Endothelial cell of umbilical vein (primary cell): Measurements from ENCODE around the gene GATA3. TPM values are rescaled to one million over a fixed set of nuclear protein-coding genes. Genes with fewer than 3 reads are reported as not detected.

Source experiments
- BruUV-seq: library from RNA; stranded (reverse); fragments of 400-500 nt; replicated peaks from 2 replicates; lab custom pipeline; 2021; lab: Mats Ljungman, UMichigan
- CTCF ChIA-PET: fragments of 300-600, 350-600 bp; sonication (Branson Sonifier 250); formaldehyde crosslinking; loops from one replicate; lab custom pipeline; 2021; ENCODE audit warnings: antibody characterized with exemption, inconsistent platforms; lab: Charles Lee
- POLR2A ChIA-PET: fragments of 300-600, 350-600 bp; sonication (Branson Sonifier 250); formaldehyde crosslinking; loops from one replicate; lab custom pipeline; 2021; ENCODE audit warnings: antibody characterized with exemption, inconsistent platforms; lab: Charles Lee
- DNase-seq: peaks from one replicate; pipeline ENCODE4 v3.0.0-alpha.2; 2011; ENCODE audit warnings: low read depth, low spot score
- FAIRE-seq: peaks from 2 replicates; lab custom pipeline; 2011; peaks lifted over from hg19 to GRCh38; lab: Jason Lieb, UNC
- H2AFZ ChIP-seq: 2 replicates; pipeline ENCODE4 v1.6.0; 2012; ENCODE audit warnings: low read depth, low read length, control low read depth, inconsistent platforms
- H3K27ac ChIP-seq: 2 replicates; pipeline ENCODE4 v1.5.1; 2011; ENCODE audit warnings: low read depth, mild to moderate bottlenecking, control low read depth, low read length, moderate library complexity; ENCODE audit not compliant: insufficient read depth
- H3K27me3 ChIP-seq, 2 experiments: 2 replicates each; pipeline versions ENCODE4 v1.6.0 to v1.6.1; 2011; ENCODE audit warnings: low read length in 2 of 2, mixed read lengths in 1 of 2; ENCODE audit not compliant: control insufficient read depth in 2 of 2, insufficient read depth in 2 of 2
- H3K36me3 ChIP-seq, 2 experiments: 2 replicates in 1 of 2; 3 replicates in 1 of 2; pipeline ENCODE4 v1.5.1; 2011; ENCODE audit warnings: low read length in 2 of 2, mild to moderate bottlenecking in 1 of 2, moderate library complexity in 1 of 2; ENCODE audit not compliant: control insufficient read depth in 2 of 2, insufficient read depth in 2 of 2; ENCODE audit errors: extremely low read depth in 1 of 2
- H3K4me1 ChIP-seq: 3 replicates; pipeline ENCODE4 v1.5.1; 2011; ENCODE audit warnings: mild to moderate bottlenecking, low read length; ENCODE audit not compliant: control insufficient read depth, insufficient read depth; ENCODE audit errors: extremely low read depth
- H3K4me2 ChIP-seq: 2 replicates; pipeline ENCODE4 v1.6.1; 2011; ENCODE audit warnings: low read length, control low read depth, mixed read lengths; ENCODE audit not compliant: insufficient read depth
- H3K4me3 ChIP-seq, 3 experiments: fragments of 200-600 bp in 1 of 3; sonication (generic), shearing (Covaris generic) in 1 of 3; replicated peaks in 1 of 3; 2 replicates each; pipeline ENCODE4 v1.5.1; 2011 to 2016; ENCODE audit warnings: control low read depth in 3 of 3, low read length in 3 of 3, mild to moderate bottlenecking in 2 of 3, inconsistent platforms in 1 of 3, low read depth in 1 of 3, moderate library complexity in 1 of 3; ENCODE audit not compliant: insufficient read depth in 1 of 3
- H3K79me2 ChIP-seq: 2 replicates; pipeline ENCODE4 v1.6.0; 2012; ENCODE audit warnings: low read length, inconsistent platforms; ENCODE audit not compliant: control insufficient read depth, insufficient read depth
- H3K9ac ChIP-seq: replicated peaks from 2 replicates; pipeline ENCODE3; 2011; ENCODE audit warnings: low read length, control low read depth; ENCODE audit not compliant: insufficient read depth; ENCODE audit errors: extremely low read depth
- H3K9me1 ChIP-seq: replicated peaks from 3 replicates; pipeline ENCODE4 v1.6.0; 2011; ENCODE audit warnings: mild to moderate bottlenecking, low read length; ENCODE audit not compliant: control insufficient read depth, insufficient read depth; ENCODE audit errors: extremely low read depth
- H3K9me3 ChIP-seq: replicated peaks from 2 replicates; pipeline ENCODE4 v1.5.1; 2012; ENCODE audit warnings: low read length, inconsistent platforms; ENCODE audit not compliant: control insufficient read depth, insufficient read depth
- H4K20me1 ChIP-seq: replicated peaks from 2 replicates; pipeline ENCODE3; 2011; ENCODE audit warnings: mild to moderate bottlenecking, low read length; ENCODE audit not compliant: control insufficient read depth, insufficient read depth; ENCODE audit errors: extremely low read depth
- EZH2 ChIP-seq: IDR thresholded peaks from 2 replicates; pipeline ENCODE4 v1.6.1; 2012; ENCODE audit warnings: borderline replicate concordance, low read depth, mild to moderate bottlenecking, moderate library complexity, low read length, inconsistent platforms; ENCODE audit not compliant: severe bottlenecking
- FOS ChIP-seq: IDR thresholded peaks from 2 replicates; pipeline ENCODE4 v1.6.1; 2011; ENCODE audit warnings: mild to moderate bottlenecking, low read length, moderate library complexity, borderline replicate concordance; ENCODE audit not compliant: insufficient read depth
- GATA2 ChIP-seq: IDR thresholded peaks from 2 replicates; pipeline ENCODE4 v1.7.0; 2011; ENCODE audit warnings: low read depth, mild to moderate bottlenecking, moderate library complexity, mixed read lengths, low read length; ENCODE audit not compliant: insufficient read length, insufficient read depth
- JUN ChIP-seq: IDR thresholded peaks from 2 replicates; pipeline ENCODE4 v1.6.1; 2011; ENCODE audit warnings: borderline replicate concordance, low read depth; ENCODE audit not compliant: insufficient read length, insufficient read depth
- MAX ChIP-seq: IDR thresholded peaks from 2 replicates; pipeline ENCODE4 v1.6.1; 2011; ENCODE audit not compliant: insufficient read depth, insufficient read length
- MYC ChIP-seq: IDR thresholded peaks from one replicate; pipeline ENCODE4 v1.6.1; 2011; ENCODE audit warnings: mild to moderate bottlenecking, low read depth, low read length
- POLR2A ChIP-seq: IDR thresholded peaks from 2 replicates; pipeline ENCODE4 v1.6.1; 2012; ENCODE audit warnings: low read depth, mild to moderate bottlenecking, control low read depth, low read length
- POLR2AphosphoS5 ChIP-seq: IDR thresholded peaks from 2 replicates; pipeline ENCODE4 v1.6.1; 2012; ENCODE audit warnings: low read depth, mild to moderate bottlenecking, control low read depth, low read length, moderate library complexity; ENCODE audit not compliant: insufficient read depth
- dilution Hi-C: fragments of 300-500 bp; cut with MboI; formaldehyde crosslinking; loops from one replicate; pipeline ENCODE4 v1.15.0; 2019; ENCODE audit warnings: low sequenced_read_pairs; ENCODE audit not compliant: extremely low pct_ligation_motif_present
- intact Hi-C: fragments of 100-400 bp; cut with micrococcal nuclease; formaldehyde crosslinking; loops from one replicate; pipeline ENCODE4 v1.10.0; 2022
- polyA plus RNA-seq, 4 experiments: library from polyadenylated mRNA; depleted of rRNA in 3 of 4; stranded (reverse) in 3 of 4; unstranded in 1 of 4; fragments of >200 nt; gene quantifications; 2 replicates each; pipeline versions ENCODE4 v1.2.1 to v1.2.3, GENCODE V29; 2011 to 2012; ENCODE audit warnings: missing spikeins in 1 of 4
- total RNA-seq: library from RNA; stranded (reverse); gene quantifications from 2 replicates; pipeline ENCODE4 v1.2.3, GENCODE V29; 2021
- TF ChIP-seq, protein P1 (sequence below), 2 donors: IDR thresholded peaks; 1 replicate in 1 of 2; 2 replicates in 1 of 2; pipeline ENCODE4 v1.5.1; 2011; ENCODE audit warnings: low read length in 2 of 2, mild to moderate bottlenecking in 2 of 2, moderate library complexity in 2 of 2, control low read depth in 1 of 2, inconsistent platforms in 1 of 2, low read depth in 1 of 2; ENCODE audit not compliant: insufficient read depth in 1 of 2; ENCODE audit errors: extremely low read depth in 1 of 2

Gene GATA3
- total and polyA plus RNA-seq, 2 donors (not counting 3 experiments of a cell fraction or from before 2014, with no cell fraction given): 9.3 to 33.0 TPM

GRCh38 chr10:8034466-8035005 lies 20.0 kb upstream of the GATA3 start:
- H2AFZ ChIP-seq: no peak overlapping the region
- ChIA-PET CTCF (no interaction called here), POLR2A (no interaction called here)
- dilution Hi-C loops: no loop called here
- no TSS peak for BruUV-seq
- FAIRE-seq: no peak
- H4K20me1 ChIP-seq: no peaks in the 10 kb centered on the region
- no peaks in the 10 kb centered on the region for H3K9me1 ChIP-seq
- H3K27me3 ChIP-seq: peaks cover 28 to 36% of the 10 kb centered on the region in 2 experiments
- H3K4me1 ChIP-seq: peaks cover 22% of the 10 kb centered on the region
- H3K36me3 ChIP-seq: no peaks in the 10 kb centered on the region
- H3K79me2 ChIP-seq: no peaks in the 10 kb centered on the region
- no peak overlapping the region for H3K4me2 ChIP-seq
- no peaks in the 10 kb centered on the region for H3K9me3 ChIP-seq
- intact Hi-C loops: no loop called here
- H3K27ac ChIP-seq: no peak overlapping the region
- DNase-seq: no peak
- H3K4me3 ChIP-seq: no peak overlapping the region
- no peak for TF ChIP-seq EZH2
- no peak for TF ChIP-seq POLR2A
- TF ChIP-seq MYC: no peak
- no peak for TF ChIP-seq FOS
- no peak for TF ChIP-seq POLR2AphosphoS5
- no peak for TF ChIP-seq MAX
- TF ChIP-seq, protein P1, sequence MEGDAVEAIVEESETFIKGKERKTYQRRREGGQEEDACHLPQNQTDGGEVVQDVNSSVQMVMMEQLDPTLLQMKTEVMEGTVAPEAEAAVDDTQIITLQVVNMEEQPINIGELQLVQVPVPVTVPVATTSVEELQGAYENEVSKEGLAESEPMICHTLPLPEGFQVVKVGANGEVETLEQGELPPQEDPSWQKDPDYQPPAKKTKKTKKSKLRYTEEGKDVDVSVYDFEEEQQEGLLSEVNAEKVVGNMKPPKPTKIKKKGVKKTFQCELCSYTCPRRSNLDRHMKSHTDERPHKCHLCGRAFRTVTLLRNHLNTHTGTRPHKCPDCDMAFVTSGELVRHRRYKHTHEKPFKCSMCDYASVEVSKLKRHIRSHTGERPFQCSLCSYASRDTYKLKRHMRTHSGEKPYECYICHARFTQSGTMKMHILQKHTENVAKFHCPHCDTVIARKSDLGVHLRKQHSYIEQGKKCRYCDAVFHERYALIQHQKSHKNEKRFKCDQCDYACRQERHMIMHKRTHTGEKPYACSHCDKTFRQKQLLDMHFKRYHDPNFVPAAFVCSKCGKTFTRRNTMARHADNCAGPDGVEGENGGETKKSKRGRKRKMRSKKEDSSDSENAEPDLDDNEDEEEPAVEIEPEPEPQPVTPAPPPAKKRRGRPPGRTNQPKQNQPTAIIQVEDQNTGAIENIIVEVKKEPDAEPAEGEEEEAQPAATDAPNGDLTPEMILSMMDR (IDR thresholded peaks at IDR 0.05; ENCODE audit: extremely low read depth in 1 of 2, insufficient read depth in 1 of 2, low read depth in 1 of 2, low read length in 2 of 2): no peak
- TF ChIP-seq GATA2: no peak
- no peak for TF ChIP-seq JUN
- no peak overlapping the region for H3K9ac ChIP-seq
